NB4 (cell line): ENCODE measurements around the gene INS.

Experiments
- DNase-seq: peaks from one replicate; pipeline ENCODE4 v3.0.0; 2010; ENCODE audit warnings: low read depth
- H3K4me3 ChIP-seq: one replicate; pipeline ENCODE4 v1.5.1; 2011; ENCODE audit warnings: mild to moderate bottlenecking, low read depth, low read length, moderate library complexity
- MYC ChIP-seq: IDR thresholded peaks from 2 replicates; pipeline ENCODE4 v1.6.1; 2011; ENCODE audit warnings: low read depth, low read length
- POLR2A ChIP-seq: IDR thresholded peaks from 2 replicates; pipeline ENCODE4 v1.6.1; 2011; ENCODE audit warnings: mild to moderate bottlenecking; ENCODE audit not compliant: insufficient read length; ENCODE audit errors: extremely low read depth
- TF ChIP-seq, protein P1 (sequence below): IDR thresholded peaks from 2 replicates; pipeline ENCODE4 v1.6.1; 2011; ENCODE audit warnings: low read depth, low read length
- TF ChIP-seq, protein P2 (sequence below): IDR thresholded peaks from one replicate; pipeline ENCODE4 v1.5.1; 2012; ENCODE audit warnings: low read depth, low read length

Gene INS

DNA sequence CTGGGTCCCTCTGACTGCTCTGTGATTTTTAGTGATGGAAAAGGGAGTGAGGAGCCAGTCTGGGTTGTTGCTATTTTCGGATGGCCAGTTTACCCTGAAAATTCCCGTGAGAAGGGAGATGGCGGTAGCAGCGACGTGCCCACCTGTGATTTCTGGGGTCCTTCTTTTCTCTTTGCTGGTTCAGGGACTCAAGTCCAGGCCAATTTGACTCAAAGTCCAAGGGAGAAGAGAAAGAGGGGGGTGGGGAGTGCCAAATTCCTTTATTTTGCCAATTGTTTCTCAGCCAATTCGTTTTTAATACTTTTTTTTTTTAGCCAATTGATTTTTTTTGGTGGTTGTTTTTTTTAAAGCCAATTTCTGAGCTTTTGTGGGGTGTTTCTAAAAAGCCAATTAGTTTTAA is 28.8 kb downstream of the INS start:
- DNase-seq: no peak
- TF ChIP-seq, protein P1, sequence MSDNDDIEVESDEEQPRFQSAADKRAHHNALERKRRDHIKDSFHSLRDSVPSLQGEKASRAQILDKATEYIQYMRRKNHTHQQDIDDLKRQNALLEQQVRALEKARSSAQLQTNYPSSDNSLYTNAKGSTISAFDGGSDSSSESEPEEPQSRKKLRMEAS: no peak
- TF ChIP-seq POLR2A (no peak), MYC (no peak)
- TF ChIP-seq, protein P2, sequence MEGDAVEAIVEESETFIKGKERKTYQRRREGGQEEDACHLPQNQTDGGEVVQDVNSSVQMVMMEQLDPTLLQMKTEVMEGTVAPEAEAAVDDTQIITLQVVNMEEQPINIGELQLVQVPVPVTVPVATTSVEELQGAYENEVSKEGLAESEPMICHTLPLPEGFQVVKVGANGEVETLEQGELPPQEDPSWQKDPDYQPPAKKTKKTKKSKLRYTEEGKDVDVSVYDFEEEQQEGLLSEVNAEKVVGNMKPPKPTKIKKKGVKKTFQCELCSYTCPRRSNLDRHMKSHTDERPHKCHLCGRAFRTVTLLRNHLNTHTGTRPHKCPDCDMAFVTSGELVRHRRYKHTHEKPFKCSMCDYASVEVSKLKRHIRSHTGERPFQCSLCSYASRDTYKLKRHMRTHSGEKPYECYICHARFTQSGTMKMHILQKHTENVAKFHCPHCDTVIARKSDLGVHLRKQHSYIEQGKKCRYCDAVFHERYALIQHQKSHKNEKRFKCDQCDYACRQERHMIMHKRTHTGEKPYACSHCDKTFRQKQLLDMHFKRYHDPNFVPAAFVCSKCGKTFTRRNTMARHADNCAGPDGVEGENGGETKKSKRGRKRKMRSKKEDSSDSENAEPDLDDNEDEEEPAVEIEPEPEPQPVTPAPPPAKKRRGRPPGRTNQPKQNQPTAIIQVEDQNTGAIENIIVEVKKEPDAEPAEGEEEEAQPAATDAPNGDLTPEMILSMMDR: no peak

DNA sequence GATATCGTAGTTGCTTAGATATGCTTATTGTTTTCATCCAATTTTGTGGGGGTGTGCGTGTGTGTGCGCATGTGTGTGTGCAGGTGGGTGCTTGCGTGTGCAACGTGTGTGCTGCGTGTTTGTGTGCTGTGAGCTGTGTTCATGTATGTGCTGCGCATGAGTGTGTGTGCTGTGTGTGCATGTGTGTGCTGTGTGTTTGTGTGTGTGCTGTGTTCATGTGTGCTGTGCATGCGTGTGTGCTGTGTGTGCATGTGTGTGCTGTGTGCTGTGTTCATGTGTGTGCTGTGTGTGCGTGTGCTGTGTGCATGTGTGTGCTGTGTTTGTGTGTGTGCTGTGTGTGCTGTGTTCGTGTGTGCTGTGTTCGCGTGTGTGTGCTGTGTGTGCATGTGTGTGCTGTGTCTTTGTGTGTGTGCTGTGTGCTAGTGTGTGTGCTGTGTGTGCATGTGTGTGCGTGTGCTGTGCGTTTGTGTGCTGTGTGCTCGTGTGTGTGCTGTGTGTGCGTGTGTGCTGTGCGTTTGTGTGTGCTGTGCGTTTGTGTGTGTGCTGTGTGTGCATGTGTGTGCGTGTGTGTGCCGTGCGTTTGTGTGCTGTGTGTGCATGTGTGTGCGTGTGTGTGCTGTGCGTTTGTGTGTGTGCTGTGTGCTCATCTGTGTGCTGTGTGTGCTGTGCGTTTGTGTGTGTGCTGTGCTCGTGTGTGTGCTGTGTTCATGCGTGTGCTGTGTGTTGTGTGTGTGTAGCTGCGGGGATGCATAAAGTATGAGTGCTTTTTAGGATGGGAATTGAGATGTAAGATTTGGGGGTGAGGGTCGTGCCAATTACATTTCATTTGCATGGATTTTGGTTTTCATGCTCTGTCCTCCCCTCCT is 29.4 kb downstream of the INS start:
- DNase-seq: no peak
- H3K4me3 ChIP-seq: no peak overlapping the region
- TF ChIP-seq, protein P2: no peak
- TF ChIP-seq POLR2A (no peak), MYC (no peak)
- TF ChIP-seq, protein P1: no peak

More for the DNA sequence above, 28.8 kb downstream of the INS start:
- no peak overlapping the region for H3K4me3 ChIP-seq

DNA sequence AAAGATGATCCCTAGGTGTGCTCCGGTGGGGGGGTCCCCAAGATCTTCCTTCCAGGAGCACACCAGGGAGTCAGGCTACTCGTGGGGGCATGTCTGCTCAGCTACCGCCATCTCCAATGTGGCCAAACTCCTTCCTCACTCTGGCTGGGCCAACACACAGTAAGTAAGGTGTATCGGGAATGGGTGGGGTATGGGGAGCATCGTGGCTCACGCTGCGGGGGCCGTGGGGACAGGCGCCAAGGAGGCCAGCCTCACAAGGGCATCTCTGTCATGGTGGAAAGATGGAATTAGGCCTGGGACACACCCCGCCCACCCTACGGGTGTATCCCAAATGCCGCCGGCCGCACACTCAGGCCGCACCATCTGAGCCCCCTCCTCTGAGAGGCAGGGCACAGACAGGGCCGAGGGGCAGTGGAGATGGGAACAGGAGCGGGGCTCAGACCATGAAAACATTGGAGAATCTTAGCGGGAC is 30.1 kb downstream of the INS start:
- TF ChIP-seq POLR2A (no peak), MYC (no peak)
- TF ChIP-seq, protein P1: no peak
- TF ChIP-seq, protein P2: no peak
- DNase-seq: no peak
- no peak overlapping the region for H3K4me3 ChIP-seq

DNA sequence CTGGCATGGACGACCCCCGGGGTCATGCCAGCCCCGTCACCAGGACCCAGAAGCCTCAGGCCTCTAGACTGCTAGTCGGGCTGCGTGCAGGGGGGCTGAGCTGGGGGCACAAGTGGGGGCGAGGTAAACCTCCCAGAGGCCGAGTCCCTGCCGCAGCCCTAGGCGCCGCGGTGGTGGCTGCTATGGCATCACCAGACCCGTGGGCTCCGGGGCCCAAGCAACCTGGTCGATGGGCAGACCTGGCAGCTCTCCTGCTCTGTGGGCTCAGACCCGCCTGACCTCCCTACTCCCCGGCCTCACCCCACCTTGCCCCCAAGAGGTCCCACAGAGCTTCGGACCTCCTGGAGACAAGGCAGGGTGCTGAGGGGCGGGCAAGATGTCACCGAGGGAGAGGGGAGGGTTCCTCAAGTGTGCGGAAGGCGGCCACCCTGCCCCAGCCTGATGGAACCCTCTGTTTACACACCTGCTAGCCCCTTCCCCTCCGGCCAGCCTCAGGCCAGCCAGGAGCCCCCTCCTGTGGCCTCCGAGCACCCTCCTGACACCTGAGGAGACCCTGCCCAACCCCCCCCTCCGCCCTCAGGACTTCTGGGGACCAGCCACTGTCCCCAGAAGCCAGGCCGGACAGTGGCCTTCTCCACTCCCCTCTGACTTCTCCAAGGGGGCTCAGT is 31.2 kb downstream of the INS start:
- H3K4me3 ChIP-seq: no peak overlapping the region
- TF ChIP-seq, protein P1: no peak
- TF ChIP-seq MYC: no peak
- TF ChIP-seq POLR2A: no peak
- TF ChIP-seq, protein P2: no peak
- no peak for DNase-seq

DNA sequence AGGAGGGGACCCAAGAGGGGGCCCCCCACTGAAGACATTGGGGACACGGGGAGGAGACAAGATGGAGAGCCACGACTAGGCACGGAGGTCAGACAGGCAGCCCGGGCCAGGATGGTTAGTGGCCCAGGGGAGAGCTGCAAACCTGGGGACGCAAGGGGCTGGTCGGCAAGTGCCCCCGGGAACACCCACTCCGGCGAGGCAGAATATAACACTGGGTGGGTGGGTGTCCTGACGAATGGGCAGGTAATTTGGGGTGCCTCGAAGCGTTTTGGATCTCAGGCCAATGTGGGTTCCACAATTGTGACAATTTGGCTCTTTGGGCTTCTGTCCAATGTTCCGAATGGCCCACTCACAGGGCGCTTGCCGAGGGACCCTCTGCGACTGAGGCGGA is 31.7 kb downstream of the INS start:
- DNase-seq: no peak

More for the DNA sequence above, 31.7 kb downstream of the INS start:
- no peak for TF ChIP-seq POLR2A
- TF ChIP-seq, protein P2: no peak
- TF ChIP-seq, protein P1: no peak
- TF ChIP-seq MYC: no peak
- no peak overlapping the region for H3K4me3 ChIP-seq
